GM23338 (cell line): ENCODE measurements around the gene JAKMIP1. TPM values are rescaled to one million over a fixed set of nuclear protein-coding genes. Genes with fewer than 3 reads are reported as not detected.

ENCODE experiments used
- ATAC-seq: fragments of 200-7000 bp; cut with Tn5 transposase; 3 replicates; pipeline ENCODE4 v1.9.1; 2020
- DNase-seq: peaks from one replicate; pipeline ENCODE4 v3.0.0-alpha.2; 2015; ENCODE audit warnings: low spot score
- H2AFZ ChIP-seq: fragments of 200-600 bp; sonication (generic); 2 replicates; pipeline ENCODE4 v1.8.0; 2016; ENCODE audit warnings: antibody characterized with exemption, mild to moderate bottlenecking, moderate library complexity
- H3F3A ChIP-seq: fragments of 200-600 bp; sonication (generic); replicated peaks from 2 replicates; pipeline ENCODE4 v1.8.0; 2017; ENCODE audit warnings: antibody characterized with exemption, mixed run types, low read depth
- H3K27ac ChIP-seq: fragments of 200-600 bp; sonication (generic); 2 replicates; pipeline ENCODE4 v1.6.1; 2016; ENCODE audit warnings: low read depth
- H3K27me3 ChIP-seq: fragments of 200-600 bp; sonication (generic); 2 replicates; pipeline ENCODE4 v1.8.0; 2016; ENCODE audit warnings: mild to moderate bottlenecking, mixed run types, moderate library complexity; ENCODE audit not compliant: insufficient read depth
- H3K36me3 ChIP-seq: fragments of 200-600 bp; sonication (generic); 2 replicates; pipeline ENCODE4 v1.8.0; 2016; ENCODE audit warnings: mild to moderate bottlenecking; ENCODE audit not compliant: insufficient read depth
- H3K4me1 ChIP-seq: fragments of 200-600 bp; sonication (generic); 2 replicates; pipeline ENCODE4 v1.8.0; 2016; ENCODE audit warnings: mild to moderate bottlenecking, moderate library complexity; ENCODE audit not compliant: insufficient read depth
- H3K4me2 ChIP-seq: fragments of 200-600 bp; sonication (generic); 2 replicates; pipeline ENCODE4 v1.7.1; 2017; ENCODE audit warnings: mixed run types
- H3K4me3 ChIP-seq: fragments of 200-600 bp; sonication (generic); 2 replicates; pipeline ENCODE4 v1.6.1; 2016; ENCODE audit warnings: mixed run types
- H3K79me2 ChIP-seq: fragments of 200-600 bp; sonication (generic); replicated peaks from 2 replicates; pipeline ENCODE4 v1.8.0; 2017; ENCODE audit warnings: mild to moderate bottlenecking; ENCODE audit not compliant: insufficient read depth
- H3K9me2 ChIP-seq: fragments of 200-600 bp; sonication (generic); 2 replicates; pipeline ENCODE4 v1.8.0; 2017; ENCODE audit not compliant: insufficient read depth
- H4K20me1 ChIP-seq: fragments of 200-600 bp; sonication (generic); replicated peaks from 2 replicates; pipeline ENCODE4 v1.8.0; 2017; ENCODE audit warnings: mild to moderate bottlenecking; ENCODE audit not compliant: insufficient read depth
- H3K27ac Mint-ChIP-seq: 2 replicates; pipeline ENCODE4 v1.8.0; 2020; ENCODE audit warnings: inconsistent platforms, mild to moderate bottlenecking, moderate library complexity, mixed read lengths
- H3K27me3 Mint-ChIP-seq: 3 replicates; pipeline ENCODE4 v1.8.0; 2022; ENCODE audit warnings: low read depth, mild to moderate bottlenecking, moderate library complexity, mixed read lengths, inconsistent platforms; ENCODE audit not compliant: insufficient read depth, poor library complexity
- H3K36me3 Mint-ChIP-seq: 3 replicates; pipeline ENCODE4 v1.8.0; 2021; ENCODE audit warnings: low read depth, mild to moderate bottlenecking, inconsistent platforms, moderate library complexity, mixed read lengths
- H3K4me1 Mint-ChIP-seq: 3 replicates; pipeline ENCODE4 v1.8.0; 2020; ENCODE audit warnings: mild to moderate bottlenecking, inconsistent platforms, mixed read lengths
- H3K4me3 Mint-ChIP-seq: 3 replicates; pipeline ENCODE4 v1.8.0; 2021; ENCODE audit warnings: moderate library complexity, mild to moderate bottlenecking, inconsistent platforms, mixed read lengths
- H3K9me3 Mint-ChIP-seq: 3 replicates; pipeline ENCODE4 v1.8.0; 2020; ENCODE audit warnings: moderate library complexity, mild to moderate bottlenecking, inconsistent platforms, mixed read lengths
- EZH2 ChIP-seq: fragments of 200-600 bp; sonication (generic); IDR thresholded peaks from one replicate; pipeline ENCODE4 v1.8.0; 2017; ENCODE audit warnings: antibody characterized with exemption, mild to moderate bottlenecking, low read depth; ENCODE audit not compliant: unreplicated experiment
- EZH2phosphoT487 ChIP-seq: fragments of 200-600 bp; sonication (generic); IDR thresholded peaks from one replicate; pipeline ENCODE4 v1.8.1; 2018; ENCODE audit warnings: antibody characterized with exemption; ENCODE audit not compliant: unreplicated experiment
- JUNB ChIP-seq: IDR thresholded peaks from one replicate; pipeline ENCODE4 v1.6.1; 2016; ENCODE audit warnings: antibody characterized with exemption; ENCODE audit not compliant: unreplicated experiment
- NANOG ChIP-seq: IDR thresholded peaks from 2 replicates; pipeline ENCODE4 v1.6.1; 2016; ENCODE audit warnings: antibody characterized with exemption, borderline replicate concordance
- REST ChIP-seq: IDR thresholded peaks from one replicate; pipeline ENCODE4 v1.6.1; 2018; ENCODE audit warnings: antibody characterized with exemption; ENCODE audit not compliant: unreplicated experiment
- STAT1 ChIP-seq: IDR thresholded peaks from one replicate; pipeline ENCODE4 v1.6.1; 2016; ENCODE audit warnings: antibody characterized with exemption; ENCODE audit not compliant: unreplicated experiment
- ZNF114 ChIP-seq: fragments of 250-450 bp; sonication (Bioruptor Pico); IDR thresholded peaks from 2 replicates; pipeline ENCODE4 v1.5.0; 2020; ENCODE audit warnings: mild to moderate bottlenecking, moderate library complexity
- ZNF331 ChIP-seq: fragments of 250-450 bp; sonication (Bioruptor Pico); IDR thresholded peaks from 2 replicates; pipeline ENCODE4 v1.5.0; 2020; ENCODE audit warnings: low read depth, mild to moderate bottlenecking, moderate library complexity
- ZNF462 ChIP-seq: fragments of 250-450 bp; sonication (Bioruptor Pico); IDR thresholded peaks from 2 replicates; pipeline ENCODE4 v1.5.0; 2020; ENCODE audit warnings: mild to moderate bottlenecking, moderate library complexity
- polyA plus RNA-seq: library from polyadenylated mRNA; unstranded; fragments of >200 nt; fragmentation: Nextera tagmentation; extraction: Ambion mirVana; gene quantifications from 2 replicates; pipeline ENCODE4 v1.2.1, GENCODE V29; 2016
- total RNA-seq: library from RNA; depleted of rRNA; stranded (reverse); fragments of >200 nt; shearing (Covaris generic); gene quantifications from 2 replicates; pipeline ENCODE4 v1.2.3, GENCODE V29; 2014
- TF ChIP-seq, protein P1 (sequence below), 2 experiments: fragments of 200-600 bp in 1 of 2; sonication (generic) in 1 of 2; conservative IDR thresholded peaks; 2 replicates each; pipeline versions ENCODE4 v1.5.1 to v1.6.1; 2016 to 2017; ENCODE audit warnings: antibody characterized with exemption in 2 of 2, low read depth in 2 of 2, mild to moderate bottlenecking in 2 of 2, moderate library complexity in 1 of 2

JAKMIP1 gene
- total and polyA plus RNA-seq, 2 experiments from 2014 or later: 4.6 to 5.1 TPM

- TF ChIP-seq, protein P1, sequence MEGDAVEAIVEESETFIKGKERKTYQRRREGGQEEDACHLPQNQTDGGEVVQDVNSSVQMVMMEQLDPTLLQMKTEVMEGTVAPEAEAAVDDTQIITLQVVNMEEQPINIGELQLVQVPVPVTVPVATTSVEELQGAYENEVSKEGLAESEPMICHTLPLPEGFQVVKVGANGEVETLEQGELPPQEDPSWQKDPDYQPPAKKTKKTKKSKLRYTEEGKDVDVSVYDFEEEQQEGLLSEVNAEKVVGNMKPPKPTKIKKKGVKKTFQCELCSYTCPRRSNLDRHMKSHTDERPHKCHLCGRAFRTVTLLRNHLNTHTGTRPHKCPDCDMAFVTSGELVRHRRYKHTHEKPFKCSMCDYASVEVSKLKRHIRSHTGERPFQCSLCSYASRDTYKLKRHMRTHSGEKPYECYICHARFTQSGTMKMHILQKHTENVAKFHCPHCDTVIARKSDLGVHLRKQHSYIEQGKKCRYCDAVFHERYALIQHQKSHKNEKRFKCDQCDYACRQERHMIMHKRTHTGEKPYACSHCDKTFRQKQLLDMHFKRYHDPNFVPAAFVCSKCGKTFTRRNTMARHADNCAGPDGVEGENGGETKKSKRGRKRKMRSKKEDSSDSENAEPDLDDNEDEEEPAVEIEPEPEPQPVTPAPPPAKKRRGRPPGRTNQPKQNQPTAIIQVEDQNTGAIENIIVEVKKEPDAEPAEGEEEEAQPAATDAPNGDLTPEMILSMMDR (conservative IDR thresholded peaks at IDR 0.05; ENCODE audit: low read depth in 2 of 2): no peak
- TF ChIP-seq NANOG: no peak
- TF ChIP-seq REST: no peak
- no peak for TF ChIP-seq EZH2
These were observed 136.7 kb downstream of the JAKMIP1 start (continued) for GRCh38 chr4:6063684-6064083.

DNA sequence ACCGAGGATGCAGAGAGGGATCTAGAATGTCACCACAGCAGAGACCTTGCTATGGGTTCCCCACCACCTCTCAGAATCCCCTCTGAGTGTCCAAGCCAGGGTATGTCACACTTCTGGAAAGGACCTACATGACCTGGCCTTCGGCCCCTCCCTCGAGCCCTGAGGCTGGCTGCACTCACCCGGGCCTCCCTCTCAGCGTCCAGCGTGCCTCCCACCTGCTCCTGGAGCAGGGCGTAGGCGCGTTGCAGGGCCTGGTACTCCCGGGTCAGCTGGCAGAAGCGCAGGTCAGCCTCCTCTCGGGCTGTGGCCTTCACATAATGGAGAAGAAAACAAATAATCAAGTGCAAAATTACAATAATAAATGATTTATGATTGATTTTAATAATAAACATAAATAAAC is 138.2 kb downstream of the JAKMIP1 start:
- Histone ChIP-seq H3K79me2 (no peaks in the 10 kb centered on the region), H3F3A (no peaks in the 10 kb centered on the region), H3K4me3 (no peak overlapping the region), H4K20me1 (no peaks in the 10 kb centered on the region), H2AFZ (no peak overlapping the region), H3K36me3 (no peaks in the 10 kb centered on the region; the same call in 1 of the 2 replicates), H3K9me2 (no peaks in the 10 kb centered on the region), H3K27me3 (no peaks in the 10 kb centered on the region), H3K4me2 (no peak overlapping the region), H3K27ac (no peak overlapping the region), H3K4me1 (no peaks in the 10 kb centered on the region)
- Mint-ChIP-seq H3K36me3 (peaks cover 48% of the 10 kb centered on the region), H3K27ac (no peak overlapping the region), H3K4me1 (no peaks in the 10 kb centered on the region), H3K9me3 (peaks cover 42% of the 10 kb centered on the region), H3K27me3 (peaks cover 4% of the 10 kb centered on the region), H3K4me3 (no peak overlapping the region)
- DNase-seq: no peak
- ATAC-seq: no peak
- TF ChIP-seq, protein P1 (conservative IDR thresholded peaks at IDR 0.05; ENCODE audit: low read depth in 2 of 2): no peak
- no peak for TF ChIP-seq JUNB
- no peak for TF ChIP-seq ZNF462 (CRISPR knock-in tag)
- no peak for TF ChIP-seq EZH2phosphoT487
- no peak for TF ChIP-seq STAT1
- TF ChIP-seq ZNF114: no peak
- TF ChIP-seq ZNF331 (CRISPR knock-in tag): no peak
- no peak for TF ChIP-seq NANOG
